HS-27A (cell line): ENCODE data around the gene ATL2.
"Not testable (repeated sequence)": the region's sequence is repeated elsewhere in the genome, so short reads cannot be mapped to it uniquely, and the experiment has no call there.

ENCODE experiments used
- DNase-seq: peaks from one replicate; pipeline ENCODE4 v3.0.0-alpha.2; 2012; ENCODE audit warnings: low read depth, missing footprints

Gene ATL2

DNA sequence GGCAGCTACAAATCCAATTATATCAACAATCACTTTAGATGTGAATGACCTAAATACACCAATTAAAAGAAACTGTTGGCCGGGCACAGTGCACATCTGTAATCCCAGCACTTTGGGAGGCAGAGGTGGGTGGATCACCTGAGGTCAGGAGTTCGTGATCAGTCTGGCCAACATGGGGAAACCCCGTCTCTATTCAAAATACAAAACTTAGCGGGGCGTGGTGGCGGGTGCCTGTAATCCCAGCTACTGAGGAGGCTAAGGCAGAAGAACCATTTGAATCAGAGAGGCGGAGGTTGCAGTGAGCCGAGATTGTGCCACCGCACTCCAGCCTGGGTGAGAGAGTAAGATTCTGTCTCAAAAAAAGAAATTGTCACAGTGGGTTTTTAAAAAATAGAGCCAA is 49.5 kb downstream of the ATL2 start:
- no peak for DNase-seq

GRCh38 chr2:38323623-38324022 is 53.5 kb downstream of the ATL2 start:
- no peak for DNase-seq

- no peak for DNase-seq
Measured at GRCh38 chr2:38322224-38322914, 54.7 kb downstream of the ATL2 start.

DNA sequence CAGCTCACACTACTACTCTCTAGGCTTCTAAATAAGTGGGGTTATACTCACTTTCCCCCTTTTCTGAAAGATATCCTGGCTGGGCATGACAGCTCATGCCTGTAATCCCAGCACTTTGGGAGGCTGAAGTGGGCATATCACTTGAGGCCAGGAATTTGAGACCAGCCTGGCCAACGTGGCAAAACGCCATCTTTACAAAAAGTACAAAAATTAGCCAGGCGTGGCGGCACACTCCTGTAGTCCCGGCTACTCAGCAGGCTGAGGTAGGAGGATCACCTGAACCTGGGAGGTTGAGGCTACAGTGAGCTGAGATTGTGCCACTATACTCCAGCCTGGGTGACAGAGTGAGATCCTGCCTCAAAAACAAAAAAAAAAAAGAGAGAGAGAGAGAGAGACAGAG is 57.8 kb downstream of the ATL2 start:
- not testable (repeated sequence) for DNase-seq

DNA sequence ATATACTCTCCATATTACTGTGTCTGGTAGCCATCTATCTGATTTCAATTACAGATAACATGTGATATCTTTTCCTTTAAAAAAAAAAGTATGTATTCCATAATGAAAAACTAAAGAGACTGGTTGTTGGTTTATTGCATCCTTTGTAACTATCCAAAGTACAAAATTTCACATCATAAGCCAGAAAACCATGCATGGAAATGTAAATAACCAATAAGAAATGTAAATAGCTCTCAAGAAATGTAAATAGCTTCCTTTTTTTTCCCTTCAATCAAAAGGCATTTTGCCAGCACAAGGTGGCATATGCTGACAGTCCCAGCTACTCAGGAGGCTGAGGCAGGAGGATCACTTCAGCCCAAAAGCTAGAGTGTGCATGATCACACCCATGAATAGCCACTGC is 59.3 kb downstream of the ATL2 start:
- DNase-seq = no peak

DNA sequence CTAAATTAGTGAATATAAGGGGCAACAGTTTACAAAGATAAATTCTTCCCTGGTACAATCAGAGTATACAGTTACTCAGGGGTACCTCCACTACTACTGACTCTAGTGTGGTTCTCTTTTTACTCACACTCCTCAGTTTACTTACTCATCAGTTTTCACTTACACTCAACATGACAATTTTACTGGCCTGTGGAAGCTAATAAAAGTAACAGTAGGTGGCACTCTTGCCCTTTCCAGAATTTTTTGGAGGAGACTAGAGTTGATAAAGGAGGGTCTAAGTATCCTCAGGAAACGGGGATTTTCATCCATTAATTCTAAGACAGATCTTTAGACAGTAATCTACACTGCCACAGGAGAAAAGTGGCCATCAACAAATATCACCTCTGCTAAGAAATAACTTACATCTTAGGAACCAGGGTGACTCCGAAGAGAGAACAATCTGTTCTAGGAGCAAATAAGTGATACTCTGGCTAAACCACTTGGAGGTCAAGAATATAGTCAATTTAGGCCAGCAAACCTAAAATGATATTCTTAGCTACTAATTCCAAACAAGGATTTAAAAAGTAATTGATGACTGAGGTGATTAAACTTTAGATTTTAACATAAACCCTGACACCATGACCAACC is 61.3 kb downstream of the ATL2 start:
- no peak for DNase-seq

DNA sequence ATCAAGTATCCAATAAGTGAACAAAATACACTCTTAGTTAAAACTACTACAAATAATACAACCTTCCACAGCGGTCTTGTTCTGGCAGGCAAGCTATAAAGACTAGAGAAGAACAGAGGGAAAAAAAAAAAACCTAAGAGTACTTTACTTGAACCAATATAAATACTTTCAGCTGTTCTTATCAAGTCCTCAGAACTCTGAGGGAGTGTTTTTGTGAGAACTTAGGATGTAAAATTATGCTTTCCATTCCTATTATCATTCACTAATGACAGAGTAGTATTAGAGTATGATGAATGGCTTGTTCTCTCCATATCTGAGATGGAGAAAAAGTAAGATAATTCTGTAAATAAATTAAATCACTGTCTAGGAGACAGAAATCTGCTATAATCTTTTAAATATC is 68.3 kb downstream of the ATL2 start:
- no peak for DNase-seq

- DNase-seq = no peak
Measured at GRCh38 chr2:38301969-38302702, 74.9 kb downstream of the ATL2 start.

DNA sequence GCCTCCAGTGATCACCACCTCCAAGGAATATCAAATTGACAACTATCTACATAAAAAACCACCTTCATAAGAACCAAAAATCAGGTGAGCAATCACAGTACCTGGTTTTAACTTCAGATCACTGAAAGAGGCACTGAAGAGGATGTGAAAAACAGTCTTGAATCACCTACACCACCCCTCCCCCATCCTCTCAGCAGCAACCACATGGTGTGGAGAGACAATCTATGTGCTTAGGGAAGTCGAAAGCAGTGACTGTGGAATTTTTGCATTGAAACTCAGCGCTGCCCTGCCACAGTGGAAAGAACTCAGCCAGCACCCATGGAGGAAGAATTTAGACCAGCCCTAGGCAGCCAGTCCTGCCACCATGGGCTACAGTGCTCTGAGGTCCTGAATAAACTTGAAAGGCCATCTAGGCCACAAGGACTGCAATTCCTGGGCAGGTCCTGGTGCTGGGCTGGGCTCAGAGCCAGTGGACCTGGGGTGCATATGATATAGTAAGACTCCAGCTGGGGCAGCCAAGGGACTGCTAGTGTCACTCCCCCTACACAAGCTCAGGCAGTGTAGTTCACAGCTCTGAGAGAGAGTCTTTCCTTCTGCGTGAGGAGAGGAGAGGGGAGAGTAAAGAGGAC is 75.6 kb downstream of the ATL2 start:
- no peak for DNase-seq

DNA sequence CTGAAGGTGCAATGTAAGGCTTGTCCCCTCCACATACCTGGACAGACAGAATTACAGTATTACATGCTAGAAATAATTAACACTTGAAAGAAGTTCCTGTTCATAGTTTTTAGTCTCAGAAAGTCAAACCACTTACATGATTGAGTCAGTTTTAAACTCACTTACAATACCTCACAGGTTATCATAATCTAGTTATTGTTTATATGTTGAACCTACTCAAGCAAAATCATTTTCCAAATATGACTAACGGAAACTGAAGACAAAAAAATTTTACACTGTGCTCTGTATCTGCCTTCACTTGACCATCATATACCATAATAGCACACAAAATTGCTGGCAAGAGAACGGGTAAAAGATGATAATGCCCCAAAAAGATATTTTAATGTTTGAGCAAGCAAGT is 78.5 kb downstream of the ATL2 start:
- DNase-seq = no peak

DNA sequence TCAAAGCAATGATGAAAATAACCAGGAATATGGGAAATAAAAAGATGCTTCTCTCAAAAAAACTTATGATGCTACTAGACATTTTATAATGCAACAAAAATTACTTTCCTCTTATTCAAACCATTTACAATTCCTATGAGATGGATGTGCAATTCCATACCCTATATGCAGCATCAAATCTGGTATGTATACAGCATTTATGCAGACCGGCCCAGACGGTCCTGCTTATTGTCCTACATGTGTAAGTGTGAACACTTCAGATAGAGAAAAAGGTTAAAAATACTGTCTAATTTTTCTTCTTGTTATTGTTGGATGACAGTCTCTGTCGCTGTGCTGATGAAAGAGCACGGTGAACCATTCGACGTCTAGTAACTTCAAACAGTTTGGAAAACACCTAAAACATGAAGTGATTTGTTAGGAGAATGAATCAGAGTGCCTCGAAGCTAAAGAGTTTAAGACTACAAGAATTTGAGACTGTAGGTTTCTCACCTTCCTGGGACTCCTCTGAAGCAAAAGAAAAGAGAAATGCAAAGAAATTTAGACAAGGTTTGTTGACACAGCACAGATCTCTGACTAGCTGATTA is 80.8 kb downstream of the ATL2 start:
- DNase-seq = no peak

DNA sequence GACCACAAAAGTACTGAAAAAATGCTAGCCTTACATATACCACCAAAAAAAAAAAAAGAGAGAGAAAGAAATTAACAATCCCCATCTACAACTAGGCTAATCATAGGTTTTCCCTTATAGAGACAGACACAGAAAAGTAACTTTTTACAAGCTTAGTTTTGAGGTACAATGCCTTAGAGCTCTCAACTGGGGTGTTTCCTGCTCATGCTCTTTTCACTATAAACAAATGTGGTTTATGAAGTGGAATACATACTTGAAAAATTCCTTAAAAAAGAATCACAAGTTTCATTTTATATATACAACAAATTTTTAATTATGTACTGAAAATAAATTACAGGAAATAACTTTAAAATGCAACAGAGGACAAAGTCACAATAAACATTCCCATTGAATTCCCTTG is 82.5 kb downstream of the ATL2 start:
- no peak for DNase-seq

DNA sequence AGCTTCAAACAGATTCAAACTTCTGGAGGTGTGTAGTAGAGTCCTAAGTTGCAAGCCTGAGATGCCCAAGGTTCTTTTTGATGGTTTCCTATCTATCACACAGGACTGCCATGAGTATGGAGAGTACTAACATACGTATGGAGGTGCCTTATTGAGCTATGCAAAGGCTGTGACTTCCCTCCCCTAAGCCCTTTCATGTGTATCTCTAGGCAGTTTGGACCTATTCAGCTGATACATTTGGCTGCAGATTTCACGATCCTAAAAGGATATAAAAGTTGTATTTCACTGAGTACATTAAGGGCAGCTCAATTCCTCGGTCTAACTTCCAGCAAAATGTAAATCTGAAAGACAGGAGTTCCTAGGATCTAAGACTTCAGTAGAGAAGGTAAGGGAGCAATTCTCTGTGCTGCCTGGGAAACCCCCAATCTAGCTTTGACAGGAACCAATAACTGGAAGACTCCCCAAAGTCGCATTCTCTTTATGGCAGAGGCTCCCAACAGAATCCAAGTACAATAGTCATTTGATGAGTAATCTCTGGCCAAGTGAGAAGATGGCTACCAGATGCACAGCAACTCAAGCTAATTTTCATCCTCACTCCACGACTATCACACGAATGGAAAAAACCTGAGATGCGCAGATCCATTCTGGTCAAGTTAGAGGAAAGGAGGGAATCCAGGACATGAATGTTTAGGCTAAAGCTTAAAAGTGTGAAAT is 83.8 kb downstream of the ATL2 start:
- no peak for DNase-seq

DNA sequence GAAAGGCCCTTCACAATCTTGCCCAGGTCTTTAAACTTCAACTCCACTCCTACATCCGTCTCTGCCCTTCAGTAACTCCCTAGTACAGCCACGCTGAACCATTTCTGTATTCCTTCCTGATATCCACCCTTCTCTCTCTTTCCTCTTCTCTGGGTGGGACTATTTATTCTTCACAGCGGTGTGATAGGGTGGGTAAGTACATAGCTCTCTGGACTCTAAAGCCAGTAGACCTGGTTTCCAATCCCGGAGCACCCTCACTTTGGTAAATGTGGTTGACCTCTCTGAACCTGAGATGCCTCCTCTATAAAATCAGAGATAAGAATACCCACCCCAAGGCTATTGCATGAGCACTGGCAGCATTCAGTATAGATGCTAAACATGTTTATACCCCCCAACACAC is 86.7 kb downstream of the ATL2 start:
- DNase-seq = no peak

DNA sequence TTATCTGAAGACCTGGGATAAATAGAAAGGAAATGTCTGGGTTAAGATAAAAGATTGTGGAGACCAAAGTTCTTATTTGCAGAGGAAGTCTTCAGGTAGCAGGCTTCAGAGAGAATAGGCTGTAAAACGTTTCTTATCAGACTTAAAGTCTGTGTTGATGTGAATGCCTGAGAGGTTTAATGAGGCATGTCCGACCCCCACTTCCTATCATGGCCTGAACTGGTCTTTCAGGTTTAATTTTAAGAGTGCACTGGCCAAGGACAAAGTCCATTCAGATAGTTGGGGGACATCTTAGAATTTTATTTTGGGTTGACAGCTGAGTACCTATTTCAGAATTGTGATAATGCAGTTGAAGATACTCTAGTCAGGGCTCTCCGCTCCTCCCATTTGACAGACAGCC is 92.1 kb downstream of the ATL2 start:
- DNase-seq = no peak

DNA sequence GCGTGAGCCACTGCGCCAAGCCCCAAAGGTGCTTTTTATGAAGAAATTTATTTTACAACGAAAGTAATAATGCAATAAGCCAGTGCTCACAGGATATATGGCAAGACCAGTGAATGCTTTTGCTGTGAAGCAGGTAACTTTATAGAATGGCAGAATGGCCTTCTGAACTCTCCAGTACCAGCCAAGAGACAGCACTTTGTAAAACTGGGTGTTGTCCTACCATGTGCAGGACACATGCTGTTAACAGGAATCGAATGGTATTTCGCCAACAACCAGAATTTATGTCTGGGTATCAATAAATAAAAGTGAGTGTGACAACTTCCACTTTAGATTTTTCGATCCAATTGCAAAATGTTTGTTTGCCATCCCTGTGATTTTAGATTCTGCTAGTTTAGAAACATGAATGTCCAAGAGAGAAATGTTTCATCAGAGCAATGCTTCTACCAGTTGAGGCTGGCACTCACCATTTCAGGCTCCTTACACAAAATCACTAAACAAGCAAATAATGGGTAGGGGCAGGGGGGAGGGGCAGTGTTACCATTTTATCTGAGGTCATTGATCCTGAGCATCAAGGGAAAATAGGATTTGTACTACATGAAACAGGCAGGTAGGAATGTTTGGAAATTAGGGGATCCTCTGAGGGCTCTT is 95.9 kb downstream of the ATL2 start:
- DNase-seq = no peak

DNA sequence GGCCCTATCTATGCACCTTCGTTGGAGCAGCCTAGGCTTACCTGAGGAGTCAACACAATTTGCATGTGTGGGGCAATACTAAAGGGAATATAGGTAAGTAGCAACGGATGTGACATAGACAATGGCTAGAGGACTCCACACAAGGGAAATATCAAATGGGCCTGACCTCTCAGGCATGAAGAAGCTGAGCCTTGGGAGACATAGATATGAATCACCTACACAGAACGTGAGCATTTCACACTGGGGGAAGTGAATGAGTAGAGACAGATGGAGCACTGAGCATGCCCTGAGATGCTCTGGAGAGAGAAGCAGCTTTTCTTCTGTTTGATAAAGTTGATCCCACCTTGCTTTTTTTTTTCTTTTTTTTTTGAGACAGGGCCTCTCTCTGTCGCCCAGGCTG is 97.9 kb downstream of the ATL2 start:
- no peak for DNase-seq

GRCh38 chr2:38278117-38278438 is 99.0 kb downstream of the ATL2 start:
- not testable (repeated sequence) for DNase-seq

GRCh38 chr2:38277245-38278116 is 99.6 kb downstream of the ATL2 start:
- no peak for DNase-seq
